IPS-18c (cell line): ENCODE measurements around the gene HMG20A.

Experiments
- H3K4me3 ChIP-seq: 2 replicates; pipeline ENCODE4 v1.7.0; 2013; ENCODE audit warnings: low read depth, mild to moderate bottlenecking, low read length, moderate library complexity; ENCODE audit not compliant: insufficient read depth
- H3K9me3 ChIP-seq: one replicate; pipeline ENCODE4 v1.6.1; 2013; ENCODE audit warnings: mild to moderate bottlenecking, low read length, moderate library complexity; ENCODE audit not compliant: control insufficient read depth, insufficient read depth

The HMG20A gene

GRCh38 chr15:77483425-77484140 lies 62.9 kb downstream of the HMG20A start:
- Histone ChIP-seq H3K4me3 (no peak overlapping the region), H3K9me3 (no peaks in the 10 kb centered on the region)

GRCh38 chr15:77484994-77485393 lies 64.3 kb downstream of the HMG20A start:
- Histone ChIP-seq H3K9me3 (no peaks in the 10 kb centered on the region), H3K4me3 (no peak overlapping the region)

GRCh38 chr15:77486542-77487468 lies 66.1 kb downstream of the HMG20A start:
- H3K9me3 ChIP-seq = no peaks in the 10 kb centered on the region
- H3K4me3 ChIP-seq = no peak overlapping the region

GRCh38 chr15:77487469-77487842 lies 66.8 kb downstream of the HMG20A start:
- Histone ChIP-seq H3K4me3 (no peak overlapping the region), H3K9me3 (no peaks in the 10 kb centered on the region)

GRCh38 chr15:77487888-77488287 lies 67.2 kb downstream of the HMG20A start:
- Histone ChIP-seq H3K4me3 (no peak overlapping the region), H3K9me3 (no peaks in the 10 kb centered on the region)

GRCh38 chr15:77489647-77490046 lies 69.0 kb downstream of the HMG20A start:
- no peaks in the 10 kb centered on the region for H3K9me3 ChIP-seq

GRCh38 chr15:77493324-77493907 lies 72.7 kb downstream of the HMG20A start:
- Histone ChIP-seq H3K4me3 (no peak overlapping the region), H3K9me3 (no peaks in the 10 kb centered on the region)

More at GRCh38 chr15:77489647-77490046, 69.0 kb downstream of the HMG20A start:
- no peak overlapping the region for H3K4me3 ChIP-seq

GRCh38 chr15:77494073-77494867 lies 73.6 kb downstream of the HMG20A start:
- no peaks in the 10 kb centered on the region for H3K9me3 ChIP-seq

GRCh38 chr15:77494964-77495363 lies 74.3 kb downstream of the HMG20A start:
- Histone ChIP-seq H3K4me3 (no peak overlapping the region), H3K9me3 (no peaks in the 10 kb centered on the region)

More at GRCh38 chr15:77494073-77494867, 73.6 kb downstream of the HMG20A start:
- no peak overlapping the region for H3K4me3 ChIP-seq

GRCh38 chr15:77495838-77496596 lies 75.3 kb downstream of the HMG20A start:
- H3K4me3 ChIP-seq = no peak overlapping the region
- H3K9me3 ChIP-seq = no peaks in the 10 kb centered on the region

- H3K4me3 ChIP-seq = no peak overlapping the region
Measured at GRCh38 chr15:77496715-77497109, 76.0 kb downstream of the HMG20A start.

GRCh38 chr15:77497110-77497737 lies 76.5 kb downstream of the HMG20A start:
- H3K4me3 ChIP-seq = no peak overlapping the region
- no peaks in the 10 kb centered on the region for H3K9me3 ChIP-seq

More at GRCh38 chr15:77496715-77497109, 76.0 kb downstream of the HMG20A start:
- H3K9me3 ChIP-seq = no peaks in the 10 kb centered on the region

- Histone ChIP-seq H3K9me3 (no peaks in the 10 kb centered on the region), H3K4me3 (no peak overlapping the region)
Measured at GRCh38 chr15:77497942-77498361, 77.3 kb downstream of the HMG20A start.

GRCh38 chr15:77499087-77499760 lies 78.5 kb downstream of the HMG20A start:
- Histone ChIP-seq H3K4me3 (no peak overlapping the region), H3K9me3 (no peaks in the 10 kb centered on the region)

- Histone ChIP-seq H3K4me3 (no peak overlapping the region), H3K9me3 (no peaks in the 10 kb centered on the region)
Measured at GRCh38 chr15:77500989-77501388, 80.3 kb downstream of the HMG20A start.
